ENCODE results near the gene PCBD2. TPM values are rescaled to one million over a fixed set of nuclear protein-coding genes. Genes with fewer than 3 reads are reported as not detected.

PCBD2 gene
- total and polyA plus RNA-seq, 2 of the 4 experiments (the other 2 are of a cell fraction), result 2.2 to 2.7 TPM

DNA sequence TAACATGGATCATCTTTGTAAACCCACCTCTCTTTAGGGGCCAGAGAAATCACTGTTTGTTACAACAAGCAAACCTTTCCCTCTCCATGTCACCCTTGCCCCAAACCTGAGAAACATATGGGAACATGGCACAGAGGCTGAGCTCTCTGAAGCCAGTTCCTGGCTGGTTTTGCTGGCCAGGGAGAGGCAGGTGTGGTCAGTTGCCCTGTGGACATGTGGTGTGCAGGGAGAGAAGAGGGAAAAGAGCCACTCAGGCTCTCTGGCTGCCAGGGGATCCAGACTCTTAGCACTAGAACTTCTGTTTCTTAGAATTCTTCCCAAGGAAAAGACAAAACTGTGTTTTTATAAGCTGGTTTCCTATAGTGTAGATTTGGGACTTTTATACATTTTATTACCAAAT, 58.2 kb downstream of the PCBD2 start:
- H3K9me1 ChIP-seq (ENCODE audit: insufficient read depth, low read length), result peaks cover 3% of the 10 kb centered on the region; the same call in 1 of the 2 replicates
- no peak overlapping the region for H2BK120ac ChIP-seq (ENCODE audit: low read depth, low read length)
- no peak overlapping the region for H2BK20ac ChIP-seq (ENCODE audit: low read depth, low read length)
- no peak overlapping the region for H2AK5ac ChIP-seq (ENCODE audit: low read depth, low read length)
- no peak overlapping the region for H3K4ac ChIP-seq (ENCODE audit: low read depth, low read length)
- CTCF ChIA-PET, result interaction anchor here (0.6 kb wide), 2 partner anchors 11 to 228 kb away, joined by 4 to 6 read pairs; no protein-coding TSS in a partner anchor
- DNase-seq (no peak), ATAC-seq (ENCODE audit: low read depth) (no peak)
- no peak overlapping the region for H3K18ac ChIP-seq (ENCODE audit: low read depth, low read length)
- no peaks in the 10 kb centered on the region for H3K9me3 ChIP-seq (ENCODE audit: control insufficient read depth, insufficient read depth, low read length)
- peaks cover 2% of the 10 kb centered on the region; the same call in 1 of the 2 replicates for H3K36me3 ChIP-seq (ENCODE audit: control insufficient read depth, insufficient read depth, low read length)
- TF ChIP-seq RAD21 (IDR thresholded peaks at IDR 0.05; ENCODE audit: low read length) (no peak), MAFK (IDR thresholded peaks at IDR 0.05; ENCODE audit: low read depth, low read length) (no peak), RCOR1 (IDR thresholded peaks at IDR 0.05; ENCODE audit: insufficient replicate concordance, low read length) (no peak), NFE2L2 (IDR thresholded peaks at IDR 0.05; ENCODE audit: low read depth, low read length) (no peak), CHD1 (IDR thresholded peaks at IDR 0.05; ENCODE audit: low read depth, low read length) (no peak), CEBPB (IDR thresholded peaks at IDR 0.05; ENCODE audit: low read depth, low read length) (no peak), FOS (IDR thresholded peaks at IDR 0.05; ENCODE audit: low read depth, low read length) (no peak), SMC3 (IDR thresholded peaks at IDR 0.05; ENCODE audit: low read depth, low read length) (no peak), BHLHE40 (IDR thresholded peaks at IDR 0.05; ENCODE audit: low read depth, low read length) (no peak), RFX5 (IDR thresholded peaks at IDR 0.05; ENCODE audit: low read depth, low read length) (no peak)
- TF ChIP-seq, protein P1, sequence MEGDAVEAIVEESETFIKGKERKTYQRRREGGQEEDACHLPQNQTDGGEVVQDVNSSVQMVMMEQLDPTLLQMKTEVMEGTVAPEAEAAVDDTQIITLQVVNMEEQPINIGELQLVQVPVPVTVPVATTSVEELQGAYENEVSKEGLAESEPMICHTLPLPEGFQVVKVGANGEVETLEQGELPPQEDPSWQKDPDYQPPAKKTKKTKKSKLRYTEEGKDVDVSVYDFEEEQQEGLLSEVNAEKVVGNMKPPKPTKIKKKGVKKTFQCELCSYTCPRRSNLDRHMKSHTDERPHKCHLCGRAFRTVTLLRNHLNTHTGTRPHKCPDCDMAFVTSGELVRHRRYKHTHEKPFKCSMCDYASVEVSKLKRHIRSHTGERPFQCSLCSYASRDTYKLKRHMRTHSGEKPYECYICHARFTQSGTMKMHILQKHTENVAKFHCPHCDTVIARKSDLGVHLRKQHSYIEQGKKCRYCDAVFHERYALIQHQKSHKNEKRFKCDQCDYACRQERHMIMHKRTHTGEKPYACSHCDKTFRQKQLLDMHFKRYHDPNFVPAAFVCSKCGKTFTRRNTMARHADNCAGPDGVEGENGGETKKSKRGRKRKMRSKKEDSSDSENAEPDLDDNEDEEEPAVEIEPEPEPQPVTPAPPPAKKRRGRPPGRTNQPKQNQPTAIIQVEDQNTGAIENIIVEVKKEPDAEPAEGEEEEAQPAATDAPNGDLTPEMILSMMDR (conservative IDR thresholded peaks at IDR 0.05; ENCODE audit: low read depth, low read length), result no peak
- no peak overlapping the region for H2AFZ ChIP-seq (replicated peaks; ENCODE audit: low read length, poor library complexity)
- no peak overlapping the region for H4K5ac ChIP-seq (ENCODE audit: low read depth, low read length)
- dilution Hi-C loops (cut with HindIII; ENCODE audit: low sequenced_read_pairs, unreplicated experiment), result no loop called here
- BruUV-seq (replicated peaks), result no TSS peak
- peaks cover 6% of the 10 kb centered on the region for H3K4me1 ChIP-seq (ENCODE audit: control insufficient read depth, insufficient read depth, low read length)
- no peak overlapping the region for H3K4me3 ChIP-seq (ENCODE audit: insufficient read depth, low read depth, low read length)
- in situ Hi-C loops (cut with MboI; ENCODE audit: low sequenced_read_pairs), result no loop called here
- H4K91ac ChIP-seq (ENCODE audit: insufficient read depth, low read depth, low read length), result no peak overlapping the region
- intact Hi-C loops (cut with micrococcal nuclease), result no loop called here
- H2BK5ac ChIP-seq (ENCODE audit: low read depth, low read length, poor library complexity, severe bottlenecking), result no peak overlapping the region
- H3K4me2 ChIP-seq (ENCODE audit: low read depth, low read length), result no peak overlapping the region
- no peak overlapping the region for H3K27ac ChIP-seq (ENCODE audit: insufficient read depth, low read length)
- H4K8ac ChIP-seq (ENCODE audit: low read depth in 2 of 2, low read length in 2 of 2), result no peak overlapping the region
- no peaks in the 10 kb centered on the region for H4K20me1 ChIP-seq (ENCODE audit: insufficient read depth, low read length)
- POLR2A ChIA-PET (ENCODE audit: unreplicated experiment), result no interaction called here
- no peak overlapping the region for H3K56ac ChIP-seq (ENCODE audit: extremely low read depth, insufficient read depth, low read length)
- H2BK15ac ChIP-seq (ENCODE audit: low read depth, low read length), result no peak overlapping the region
- H3K14ac ChIP-seq (replicated peaks; ENCODE audit: low read depth, low read length), result no peak overlapping the region
- no peaks in the 10 kb centered on the region for H3K79me1 ChIP-seq (ENCODE audit: low read depth in 1 of 2, low read length in 2 of 2)
- no peak overlapping the region for H3K23ac ChIP-seq (ENCODE audit: low read depth, low read length)
- no peak overlapping the region for H2AK9ac ChIP-seq (replicated peaks; ENCODE audit: low read depth, low read length, poor library complexity)
- no peaks in the 10 kb centered on the region for H3K27me3 ChIP-seq (ENCODE audit: control insufficient read depth, insufficient read depth, low read length)
- H3K9ac ChIP-seq (ENCODE audit: low read depth, low read length), result no peak overlapping the region

Data from IMR-90 (cell line).